ENCODE measurements around the gene EEPD1. TPM values are rescaled to one million over a fixed set of nuclear protein-coding genes. Genes with fewer than 3 reads are reported as not detected.

The EEPD1 gene
- polyA plus RNA-seq, 1 of the 3 experiments (the other 2 are of a cell fraction): 5.0 TPM

- WGBS (ENCODE audit: low lambda C conversion rate): 4% methylated on average over 9 of the region's 9 CpGs
- H3K27me3 ChIP-seq (ENCODE audit: insufficient read depth): no peaks in the 10 kb centered on the region
- peak overlapping the region in 1 of 2 experiments; percentile 33; a peak in 2 of 4 replicates for H3K4me3 ChIP-seq (ENCODE audit: low read depth in 2 of 2, low read length in 1 of 2)
- H3K79me2 ChIP-seq (ENCODE audit: insufficient read depth): no peaks in the 10 kb centered on the region
- DNase-seq: peak; percentile 80
- H2AFZ ChIP-seq (ENCODE audit: low read depth): peak overlapping the region; percentile 61
- H3K9me2 ChIP-seq: no peaks in the 10 kb centered on the region
- H3K9ac ChIP-seq: peak overlapping the region; percentile 64
- peaks cover 30 to 35% of the 10 kb centered on the region in 2 experiments for H3K4me1 ChIP-seq (ENCODE audit: control insufficient read depth in 1 of 2, insufficient read depth in 2 of 2, low read depth in 1 of 2, low read length in 1 of 2)
- peaks cover 28% of the 10 kb centered on the region for H3F3A ChIP-seq (replicated peaks; ENCODE audit: insufficient read depth)
- H3K36me3 ChIP-seq (replicated peaks in 1 of 2; ENCODE audit: control insufficient read depth in 1 of 2, insufficient read depth in 2 of 2, low read length in 1 of 2): no peaks in the 10 kb centered on the region
- H4K20me1 ChIP-seq (ENCODE audit: insufficient read depth): no peaks in the 10 kb centered on the region
- H3K9me3 ChIP-seq: no peaks in the 10 kb centered on the region
- ChIA-PET POLR2A (interaction anchor here (0.6 kb wide), 1 partner anchor 95 kb away, joined by 6 read pairs; no protein-coding TSS in a partner anchor), CTCF (interaction anchor here (0.6 to 1.9 kb wide), 8 partner anchors 16 to 204 kb away, joined by 3 to 5 read pairs (median 4); no protein-coding TSS in a partner anchor)
- H3K27ac ChIP-seq (ENCODE audit: low read depth in 2 of 2, low read length in 1 of 2): peak overlapping the region; percentile 79 to 95
- H3K4me2 ChIP-seq: peak overlapping the region; percentile 61
- TF ChIP-seq MEF2A (IDR thresholded peaks at IDR 0.05; ENCODE audit: borderline replicate concordance, low read depth) (peak; percentile 83), CHD2 (IDR thresholded peaks at IDR 0.05; ENCODE audit: low read length, partially characterized antibody) (peak; percentile 73), USF1 (IDR thresholded peaks at IDR 0.05; ENCODE audit: borderline replicate concordance, low read depth) (no peak), NFIC (IDR thresholded peaks at IDR 0.05; ENCODE audit: borderline replicate concordance) (peak; percentile 99), MAX (IDR thresholded peaks at IDR 0.05; ENCODE audit: low read depth) (peak; percentile 79), TAF1 (IDR thresholded peaks at IDR 0.05; ENCODE audit: borderline replicate concordance, low read depth, low read length) (peak; percentile 23; the same call in 1 of the 2 replicates), YY1 (IDR thresholded peaks at IDR 0.05; ENCODE audit: low read depth) (no peak), ELF1 (IDR thresholded peaks at IDR 0.05) (no peak), IRF3 (IDR thresholded peaks at IDR 0.05; ENCODE audit: low read depth, low read length) (no peak), MXI1 (IDR thresholded peaks at IDR 0.05; ENCODE audit: low read depth, low read length) (peak; percentile 40; the same call in 1 of the 2 replicates), GABPA (IDR thresholded peaks at IDR 0.05; ENCODE audit: low read depth) (no peak), RCOR1 (IDR thresholded peaks at IDR 0.05; ENCODE audit: low read length) (peak; percentile 78), TCF12 (IDR thresholded peaks at IDR 0.05) (peak; percentile 81), NRF1 (IDR thresholded peaks at IDR 0.05; ENCODE audit: low read depth, low read length) (no peak), USF2 (IDR thresholded peaks at IDR 0.05; ENCODE audit: borderline replicate concordance, low read depth, low read length) (no peak), EP300 (IDR thresholded peaks at IDR 0.05; ENCODE audit: borderline replicate concordance in 1 of 2, low read depth in 1 of 2, low read length in 1 of 2) (peak; percentile 82), ZBTB33 (IDR thresholded peaks at IDR 0.05; ENCODE audit: borderline replicate concordance, low read depth) (0 out of 2 replicates have a peak, but pooled peaks have one; percentile 77), FOXJ3 (CRISPR knock-in tag; IDR thresholded peaks at IDR 0.05) (peak; percentile 46; the same call in 1 of the 2 replicates), EZH2phosphoT487 (IDR thresholded peaks at IDR 0.05; ENCODE audit: borderline replicate concordance, low read depth) (no peak), CTCF (IDR thresholded peaks at IDR 0.05) (no peak), TEAD4 (IDR thresholded peaks at IDR 0.05; ENCODE audit: borderline replicate concordance, insufficient read depth) (peak; percentile 90), GATA2 (CRISPR knock-in tag; IDR thresholded peaks at IDR 0.05) (peak; percentile 67), RAD21 (IDR thresholded peaks at IDR 0.05; ENCODE audit: low read length) (peak; percentile 32; the same call in 1 of the 2 replicates), POLR2AphosphoS5 (IDR thresholded peaks at IDR 0.05; ENCODE audit: low read depth, low read length) (peak; percentile 70; the same call in 1 of the 2 replicates), SMC3 (IDR thresholded peaks at IDR 0.05; ENCODE audit: low read depth, low read length) (peak; percentile 30; the same call in 1 of the 2 replicates), RFX5 (IDR thresholded peaks at IDR 0.05; ENCODE audit: low read length) (0 out of 2 replicates have a peak, but pooled peaks have one; percentile 13)
Observed at GRCh38 chr7:36115448-36116321, 37.4 kb upstream of the EEPD1 start.

All from SK-N-SH (cell line).